Measurements from ENCODE around the gene BRICD5.

Gene BRICD5

DNA sequence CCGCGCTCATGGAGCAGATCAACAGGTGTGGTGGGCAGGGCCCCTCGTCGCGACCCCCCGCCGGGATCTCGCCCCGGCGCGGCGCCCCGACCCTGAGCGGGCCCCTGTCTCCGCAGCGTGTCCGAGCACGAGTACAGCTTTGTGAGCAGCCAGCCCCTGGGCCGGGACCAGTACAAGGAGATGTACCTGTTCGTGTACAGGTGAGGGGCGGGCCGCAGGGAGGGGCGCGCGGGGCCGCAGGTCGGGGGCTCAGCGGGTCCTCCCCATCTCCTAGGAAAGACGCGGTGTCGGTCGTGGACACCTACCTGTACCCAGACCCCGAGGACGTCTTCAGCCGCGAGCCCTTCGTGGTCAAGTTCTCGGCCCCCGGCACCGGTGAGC lies 26.4 kb upstream of the BRICD5 start:
- DNase-seq = no peak

DNA sequence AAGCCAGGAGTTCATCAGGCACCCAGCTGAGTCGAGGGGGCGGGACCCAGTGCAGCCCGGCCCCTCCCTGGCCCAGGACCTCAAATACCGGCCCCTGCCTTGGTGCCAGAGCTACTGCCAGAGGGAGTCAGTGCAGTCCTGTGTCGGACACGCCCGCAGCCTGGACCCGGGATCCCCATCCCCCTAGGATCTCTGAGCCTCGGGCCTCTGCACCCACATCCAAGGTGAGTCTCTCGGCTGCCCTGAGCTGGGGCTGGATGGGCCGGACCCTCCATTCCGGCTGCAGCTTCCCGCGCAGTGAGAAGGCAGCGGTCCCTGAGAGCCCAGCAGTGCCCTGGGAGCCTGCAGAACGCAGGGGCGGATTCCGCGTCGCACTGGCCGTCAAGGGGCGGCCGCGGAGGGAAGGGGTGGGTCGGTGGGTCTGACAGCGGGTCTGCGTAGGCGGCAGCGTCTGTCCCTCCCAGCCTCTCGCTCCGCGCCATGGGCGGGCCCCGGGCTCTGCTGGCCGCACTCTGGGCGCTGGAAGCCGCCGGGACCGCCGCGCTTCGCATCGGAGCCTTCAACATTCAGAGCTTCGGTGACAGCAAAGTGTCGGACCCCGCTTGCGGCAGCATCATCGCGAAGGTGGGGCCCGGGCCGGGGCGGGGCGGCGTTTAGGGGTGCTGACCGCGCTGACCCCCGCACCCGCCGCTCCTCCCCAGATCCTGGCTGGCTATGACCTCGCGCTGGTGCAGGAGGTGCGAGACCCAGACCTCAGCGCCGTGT lies 25.9 kb upstream of the BRICD5 start, which contains the start of gene DNASE1L2:
Gene DNASE1L2 (plus strand): TSS at position 108 of the 765 bp plus-strand sequence. CDS start 373 bp downstream, at position 481.
- DNase-seq = peak; percentile 19

DNA sequence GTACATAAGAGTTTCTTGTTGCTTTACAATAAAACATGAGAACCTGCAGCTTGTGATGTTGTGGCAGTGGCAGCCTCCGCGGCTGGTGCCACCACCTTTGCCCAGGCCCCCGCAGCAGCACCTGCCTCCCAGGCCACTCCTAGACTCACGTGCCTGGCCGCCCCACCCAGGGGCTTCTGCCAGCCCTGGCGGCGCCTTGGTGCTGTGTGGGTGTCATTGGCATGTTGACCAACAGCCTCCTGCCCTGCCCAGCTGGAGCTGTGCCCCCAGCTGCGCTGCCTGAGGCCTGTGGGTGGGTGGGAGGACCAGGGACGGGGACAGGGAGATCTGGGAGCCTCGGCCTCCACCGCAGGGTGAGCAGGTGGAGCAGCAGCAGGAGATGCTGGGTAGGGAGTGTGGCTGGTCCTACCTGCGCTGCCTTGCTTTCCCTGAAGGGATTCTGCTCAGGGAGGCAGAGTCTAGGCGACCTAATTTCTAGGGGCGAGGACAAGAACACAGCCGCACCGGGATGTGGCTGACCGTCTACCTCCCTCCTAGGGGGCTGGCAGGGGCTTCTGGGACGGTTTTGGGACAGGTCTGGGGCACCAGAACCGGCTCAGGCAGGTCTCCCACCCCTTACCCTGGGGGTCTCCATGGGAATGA lies 25.2 kb upstream of the BRICD5 start:
- no peak for DNase-seq

DNA sequence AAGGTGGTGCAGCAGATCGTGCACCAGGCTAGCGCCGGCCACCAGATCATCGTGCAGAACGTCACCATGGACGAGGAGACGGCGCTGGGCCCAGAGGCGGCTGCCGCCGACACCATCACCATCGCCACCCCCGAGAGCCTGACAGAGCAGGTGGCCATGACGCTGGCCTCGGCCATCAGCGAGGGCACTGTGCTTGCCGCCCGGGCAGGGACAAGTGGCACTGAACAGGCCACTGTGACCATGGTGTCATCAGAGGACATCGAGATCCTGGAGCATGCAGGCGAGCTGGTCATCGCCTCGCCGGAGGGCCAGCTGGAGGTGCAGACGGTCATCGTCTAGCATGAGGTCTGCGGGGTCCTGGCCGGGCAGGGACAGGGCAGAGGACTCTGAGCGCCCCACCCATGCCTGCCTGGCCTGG lies 24.6 kb upstream of the BRICD5 start:
- DNase-seq = no peak

DNA sequence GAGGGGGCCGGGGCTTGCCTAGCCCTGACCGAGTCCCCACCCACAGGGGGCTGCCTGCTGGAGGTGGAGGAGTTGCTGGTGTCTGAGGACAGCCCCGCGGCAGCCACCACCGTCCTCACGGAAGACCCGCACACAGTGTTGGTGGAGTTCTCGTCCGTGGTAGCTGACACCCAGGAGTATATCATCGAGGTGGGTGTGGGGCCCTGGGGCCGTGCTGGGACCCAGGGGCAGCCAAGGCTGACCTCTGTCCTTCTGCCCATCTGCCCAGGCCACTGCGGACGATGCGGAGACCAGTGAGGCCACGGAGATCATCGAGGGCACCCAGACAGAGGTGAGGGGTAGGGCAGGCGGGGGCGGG lies 24.1 kb upstream of the BRICD5 start:
- no peak for DNase-seq

DNA sequence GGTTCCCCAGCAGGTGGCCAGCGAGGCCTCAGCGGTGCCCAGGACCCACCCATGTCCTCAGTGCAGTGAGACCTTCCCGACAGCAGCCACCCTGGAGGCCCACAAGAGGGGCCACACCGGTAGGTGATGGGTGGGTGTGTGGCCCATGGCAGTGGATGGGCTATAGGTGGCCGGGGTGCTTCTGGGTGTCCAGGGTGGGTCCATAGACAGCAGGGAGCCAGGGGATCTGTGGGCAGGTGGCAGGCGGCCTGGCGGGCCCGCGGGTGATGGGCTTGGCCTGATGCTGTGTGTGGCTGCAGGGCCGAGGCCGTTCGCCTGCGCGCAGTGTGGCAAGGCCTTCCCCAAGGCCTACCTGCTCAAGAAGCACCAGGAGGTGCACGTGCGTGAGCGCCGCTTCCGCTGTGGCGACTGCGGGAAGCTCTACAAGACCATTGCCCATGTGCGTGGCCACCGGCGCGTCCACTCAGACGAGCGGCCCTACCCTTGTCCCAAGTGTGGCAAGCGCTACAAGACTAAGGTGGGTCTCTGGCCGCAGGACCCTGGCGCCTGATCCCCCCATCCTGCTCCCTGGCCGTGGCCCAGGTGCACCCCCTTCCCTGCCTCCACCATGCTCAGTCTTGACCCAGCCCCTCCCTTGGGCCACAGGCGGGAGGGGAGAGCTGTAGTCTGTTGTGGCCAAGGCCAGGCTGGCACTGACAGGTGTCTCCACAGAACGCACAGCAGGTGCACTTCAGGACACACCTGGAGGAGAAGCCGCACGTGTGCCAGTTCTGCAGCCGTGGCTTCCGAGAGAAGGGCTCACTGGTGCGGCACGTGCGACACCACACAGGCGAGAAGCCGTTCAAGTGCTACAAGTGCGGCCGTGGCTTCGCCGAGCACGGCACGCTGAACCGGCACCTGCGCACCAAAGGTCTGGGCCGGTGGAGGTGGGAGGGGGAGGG lies 23.5 kb upstream of the BRICD5 start:
- no peak for DNase-seq

DNA sequence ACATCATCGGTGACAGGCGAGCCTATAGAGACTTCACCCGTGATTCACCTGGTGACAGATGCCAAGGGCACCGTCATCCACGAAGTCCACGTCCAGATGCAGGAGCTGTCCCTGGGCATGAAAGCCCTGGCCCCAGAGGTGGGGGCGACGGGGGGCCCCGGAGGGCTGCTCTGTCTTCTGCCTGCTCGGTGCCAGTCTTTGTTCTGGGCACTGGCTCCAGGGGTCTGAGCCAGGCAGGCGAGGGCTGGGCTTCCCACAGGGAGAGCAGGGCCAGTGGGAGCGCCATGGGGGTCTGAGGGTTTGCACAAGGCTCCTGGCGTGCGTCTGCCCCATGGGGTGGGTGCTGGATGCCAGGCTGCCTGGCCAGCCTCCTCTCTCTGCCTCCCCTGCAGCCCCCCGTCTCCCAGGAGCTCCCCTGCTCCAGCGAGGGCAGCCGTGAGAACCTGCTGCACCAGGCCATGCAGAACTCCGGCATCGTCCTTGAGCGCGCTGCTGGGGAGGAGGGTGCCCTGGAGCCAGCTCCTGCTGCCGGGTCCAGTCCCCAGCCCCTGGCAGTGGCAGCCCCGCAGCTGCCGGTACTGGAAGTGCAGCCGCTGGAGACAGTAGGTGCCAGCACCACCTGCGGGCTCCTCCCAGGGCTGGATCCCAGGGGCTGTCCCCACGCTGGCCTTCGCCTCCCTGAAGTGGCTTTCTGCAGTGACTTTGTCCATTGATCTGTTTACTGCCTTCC lies 22.5 kb upstream of the BRICD5 start:
- no peak for DNase-seq

DNA sequence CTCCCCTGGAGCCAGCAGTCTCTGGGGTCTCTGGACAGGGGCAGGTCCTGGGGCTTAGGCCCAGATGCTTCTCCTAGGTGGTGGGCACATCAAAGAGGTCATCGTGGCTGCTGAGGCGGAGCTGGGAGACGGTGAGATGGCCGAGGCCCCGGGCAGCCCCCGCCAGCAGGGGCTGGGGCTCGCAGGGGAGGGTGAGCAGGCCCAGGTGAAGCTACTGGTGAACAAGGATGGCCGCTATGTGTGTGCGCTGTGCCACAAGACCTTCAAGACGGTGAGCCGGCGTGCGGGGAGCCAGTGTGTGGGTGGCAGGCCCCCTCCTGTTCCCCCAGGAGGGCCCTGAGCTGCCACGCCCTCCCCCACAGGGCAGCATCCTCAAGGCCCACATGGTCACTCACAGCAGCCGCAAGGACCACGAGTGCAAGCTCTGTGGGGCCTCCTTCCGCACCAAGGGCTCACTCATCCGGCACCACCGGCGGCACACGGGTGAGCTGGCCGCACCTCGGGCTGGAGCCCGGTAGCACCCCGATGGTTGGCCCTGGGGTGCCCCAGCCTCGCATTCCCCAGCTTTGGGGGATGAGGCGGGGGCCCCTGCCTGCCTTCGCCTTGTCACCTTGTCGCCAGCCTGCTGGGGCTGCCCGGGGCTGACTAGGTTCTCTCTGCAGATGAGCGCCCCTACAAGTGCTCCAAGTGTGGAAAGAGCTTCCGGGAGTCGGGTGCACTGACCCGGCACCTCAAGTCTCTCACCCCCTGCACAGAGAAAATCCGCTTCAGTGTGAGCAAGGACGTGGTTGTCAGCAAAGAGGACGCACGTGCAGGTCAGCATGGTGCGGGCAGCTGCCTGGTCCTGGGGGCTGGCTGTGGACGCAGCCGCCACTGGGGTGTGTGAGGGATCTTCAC lies 21.7 kb upstream of the BRICD5 start:
- no peak for DNase-seq

DNA sequence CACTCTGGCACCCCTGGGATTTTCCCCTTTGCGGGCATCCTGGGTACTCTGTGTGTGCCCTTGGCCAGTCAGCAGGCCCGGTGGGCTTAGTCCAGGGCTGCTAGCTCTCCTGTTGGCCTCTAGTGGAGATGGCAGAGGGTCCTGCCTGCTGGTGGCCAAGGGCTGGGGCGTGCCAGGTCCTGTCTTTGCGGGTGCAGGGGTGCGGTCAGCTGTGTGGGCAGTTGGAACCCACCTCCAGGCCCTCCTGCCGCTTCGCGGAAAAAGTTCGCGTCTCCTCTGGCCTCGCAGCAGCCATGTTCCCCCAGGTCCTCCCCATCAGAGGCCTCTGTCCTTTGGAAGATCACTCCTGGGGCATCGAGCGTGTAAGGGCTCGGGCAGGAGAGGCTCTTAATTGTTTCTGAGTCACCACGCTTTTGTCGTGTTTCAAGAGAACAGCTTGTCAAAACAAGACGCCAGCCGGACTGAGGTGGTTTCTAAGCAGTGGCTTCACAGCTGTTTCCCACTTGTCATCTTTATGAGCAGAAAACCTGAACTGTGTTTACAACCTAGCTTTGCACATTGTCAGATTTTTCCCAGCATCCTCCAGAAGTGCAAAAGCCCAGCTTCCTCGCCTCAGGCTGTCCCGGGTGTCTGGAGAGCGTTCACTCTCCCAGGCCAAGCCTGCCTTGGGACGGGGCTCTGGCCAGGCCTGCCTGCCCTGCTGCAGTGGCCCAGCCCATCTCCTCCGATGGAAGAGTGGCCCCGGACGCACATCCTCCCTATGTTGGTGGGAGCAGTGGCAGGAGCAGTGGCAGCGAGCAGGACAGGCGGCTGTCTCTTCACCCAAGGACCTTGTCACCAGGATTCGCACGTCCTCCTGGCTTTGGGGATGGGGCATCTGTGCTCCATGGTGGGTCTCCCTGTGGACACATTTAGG lies 20.6 kb upstream of the BRICD5 start:
- no peak for DNase-seq

DNA sequence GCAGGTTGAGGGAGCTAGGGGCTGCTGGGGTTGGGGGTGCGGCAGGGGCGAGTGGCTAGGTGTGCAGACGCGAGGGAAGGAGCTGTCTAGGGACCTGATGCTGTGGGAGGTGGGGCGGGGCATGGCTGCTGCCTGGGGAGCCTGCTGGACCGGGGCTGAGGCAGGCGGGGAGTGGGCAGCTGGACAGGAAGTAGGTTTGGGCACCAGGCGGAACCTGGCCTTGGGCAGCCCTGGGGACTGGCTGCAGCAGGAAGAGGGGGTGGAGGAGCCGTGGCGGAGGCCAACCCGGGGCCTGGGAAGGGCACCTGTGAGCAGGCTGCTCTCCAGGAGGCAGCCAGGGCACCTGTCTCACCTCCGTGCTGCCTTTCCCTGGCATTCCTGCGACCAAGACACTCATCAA lies 19.7 kb upstream of the BRICD5 start:
- DNase-seq = no peak

DNA sequence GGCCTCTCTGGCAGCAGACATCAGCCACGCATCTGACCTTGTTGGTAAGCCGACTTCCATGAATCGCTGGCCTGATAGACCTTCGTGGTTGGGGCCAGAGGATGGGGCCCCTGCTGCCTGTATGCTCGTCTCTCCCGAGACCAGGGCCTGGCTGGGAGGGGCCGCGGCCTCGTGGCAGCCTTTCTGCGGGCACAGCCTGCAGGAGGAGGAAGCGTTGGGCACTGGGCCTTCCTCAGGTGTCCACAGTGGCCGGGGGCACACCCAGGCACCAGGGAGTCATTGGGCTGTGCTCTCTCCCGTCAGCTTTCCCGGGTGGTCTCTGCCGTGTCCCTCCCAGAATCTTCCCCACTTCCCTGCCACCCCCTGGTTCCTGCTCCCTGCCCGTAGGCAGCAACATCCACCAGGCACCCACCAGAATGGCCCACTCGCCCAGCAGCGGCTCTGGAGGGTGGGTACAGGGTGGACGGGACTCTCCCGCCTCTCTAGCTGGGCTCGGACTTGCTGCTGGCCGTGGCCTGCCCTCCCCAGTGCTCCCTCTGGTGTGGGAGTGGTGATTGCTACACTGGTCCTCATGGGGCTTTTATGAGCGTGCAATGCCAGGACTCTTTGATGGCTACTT lies 19.1 kb upstream of the BRICD5 start:
- DNase-seq = no peak

DNA sequence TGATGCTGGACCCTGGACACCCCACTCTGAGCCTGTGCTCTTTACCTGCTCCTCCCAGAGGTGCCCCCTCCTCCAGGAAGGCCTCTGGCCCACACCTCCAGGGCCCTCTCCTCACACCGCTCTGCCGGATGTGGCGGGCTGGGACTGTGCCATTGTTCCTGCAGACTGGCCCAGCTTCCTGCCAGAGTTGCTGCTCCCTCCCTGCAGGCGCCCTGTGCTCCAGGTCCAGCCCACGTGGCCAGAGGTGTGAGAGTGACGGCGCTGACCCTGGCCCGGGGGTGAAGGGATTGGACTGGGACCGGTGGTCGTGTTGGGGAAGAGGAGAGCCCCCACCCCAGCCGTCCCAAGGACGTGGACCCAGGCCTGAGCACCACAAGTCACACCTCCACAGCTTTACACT lies 18.4 kb upstream of the BRICD5 start:
- no peak for DNase-seq

DNA sequence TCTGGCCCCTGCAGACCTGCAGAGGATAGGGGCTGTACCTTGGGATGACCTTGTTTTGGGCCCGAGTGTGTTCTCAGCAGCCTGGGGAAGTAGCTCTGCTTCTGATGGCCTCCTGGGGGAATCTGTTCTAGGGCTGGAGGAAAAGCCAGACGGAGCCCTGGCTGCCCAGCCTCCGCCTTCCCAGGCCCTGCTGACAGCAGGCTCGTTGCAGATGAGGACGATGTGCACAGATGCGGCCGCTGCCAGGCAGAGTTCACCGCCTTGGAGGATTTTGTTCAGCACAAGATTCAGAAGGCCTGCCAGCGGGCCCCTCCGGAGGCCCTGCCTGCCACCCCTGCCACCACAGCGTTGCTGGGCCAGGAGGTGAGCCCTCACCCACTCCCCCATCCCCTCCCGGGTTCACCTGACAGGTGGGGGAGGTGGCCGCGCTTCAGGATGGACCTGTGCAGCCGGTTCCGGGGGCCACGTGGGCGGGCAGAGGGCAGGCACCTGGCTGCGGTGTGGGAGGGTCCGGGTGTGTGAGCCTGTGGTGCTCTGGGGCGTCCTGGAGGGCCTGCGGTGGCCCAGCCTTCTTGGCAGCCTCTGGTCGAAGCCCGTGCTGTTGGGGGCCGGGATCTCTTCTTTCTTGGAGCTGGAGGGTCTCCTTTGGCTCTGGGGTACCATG lies 17.6 kb upstream of the BRICD5 start:
- DNase-seq = no peak

DNA sequence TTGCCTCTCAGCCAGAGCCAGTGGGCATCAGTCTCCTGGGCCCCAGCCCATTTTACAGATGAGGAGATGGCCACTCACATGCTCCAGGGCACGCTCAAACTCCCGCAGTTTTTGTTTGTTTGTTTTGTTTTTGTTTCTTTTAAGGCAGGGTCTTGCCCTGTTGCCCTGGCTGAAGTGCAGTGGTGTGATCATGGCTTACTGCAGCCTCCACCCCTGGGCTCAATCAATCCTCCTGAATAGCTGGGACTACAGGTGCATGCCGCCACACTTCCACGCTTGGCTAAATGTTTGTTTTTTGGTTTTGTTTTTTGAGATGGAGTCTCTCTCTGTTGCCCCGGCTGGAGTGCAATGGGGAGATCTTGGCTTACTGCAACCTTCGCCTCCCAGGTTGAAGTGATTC lies 16.3 kb upstream of the BRICD5 start:
- DNase-seq = no peak

DNA sequence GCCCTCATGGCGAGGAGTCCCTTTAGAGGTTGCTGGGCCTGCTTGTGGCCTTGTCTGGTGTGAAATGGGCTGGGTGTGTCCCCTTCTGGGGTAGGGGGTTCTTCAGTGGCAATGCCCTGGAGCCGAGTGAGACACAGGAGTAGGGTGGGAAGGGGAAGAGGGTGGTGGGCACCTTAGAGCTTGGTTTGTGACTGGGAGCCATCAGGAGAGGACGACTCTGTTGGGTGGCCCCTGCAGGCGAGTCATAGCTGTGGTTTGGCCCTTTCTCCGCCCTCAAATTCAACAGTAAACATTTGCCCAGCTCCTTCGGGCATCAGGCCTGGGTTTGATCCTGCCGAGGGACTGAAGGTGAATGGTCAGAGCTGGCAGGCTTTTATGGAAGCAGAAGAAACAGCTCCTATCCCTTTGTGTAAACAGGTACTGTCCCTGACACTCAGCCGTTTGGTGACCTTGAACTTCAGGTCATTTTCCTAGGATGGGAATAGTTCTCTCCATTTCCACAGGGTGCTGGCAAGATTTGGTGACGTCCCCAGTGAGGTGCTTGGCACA lies 15.7 kb upstream of the BRICD5 start:
- DNase-seq = no peak

DNA sequence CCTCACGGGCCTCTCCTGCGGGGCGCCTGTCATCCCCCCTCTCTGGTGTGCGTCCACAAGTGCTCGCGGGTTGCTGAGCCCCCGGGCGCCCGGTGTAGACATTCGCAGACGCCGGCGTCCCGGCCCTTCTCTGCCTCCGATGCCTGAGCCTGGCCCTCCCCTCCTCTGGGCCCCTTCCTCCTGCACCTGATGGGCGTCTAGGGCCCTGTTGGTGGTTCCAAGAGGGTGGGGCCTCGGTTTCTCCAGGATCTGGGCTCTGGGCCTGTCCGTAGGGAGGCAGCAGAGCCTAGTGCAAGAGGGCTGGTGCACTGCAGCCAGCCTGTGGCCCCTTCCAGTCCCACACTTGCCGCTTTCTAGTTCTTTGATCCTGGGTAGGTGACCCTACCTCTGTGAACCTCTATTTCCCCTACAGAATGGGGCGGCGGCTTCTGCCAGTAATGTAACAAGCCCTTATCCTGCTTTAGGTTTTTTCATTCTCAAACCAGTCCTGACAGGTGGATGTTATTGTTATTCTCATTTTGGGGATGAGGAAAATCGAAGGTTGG lies 13.4 kb upstream of the BRICD5 start:
- peak; percentile 66 for DNase-seq

DNA sequence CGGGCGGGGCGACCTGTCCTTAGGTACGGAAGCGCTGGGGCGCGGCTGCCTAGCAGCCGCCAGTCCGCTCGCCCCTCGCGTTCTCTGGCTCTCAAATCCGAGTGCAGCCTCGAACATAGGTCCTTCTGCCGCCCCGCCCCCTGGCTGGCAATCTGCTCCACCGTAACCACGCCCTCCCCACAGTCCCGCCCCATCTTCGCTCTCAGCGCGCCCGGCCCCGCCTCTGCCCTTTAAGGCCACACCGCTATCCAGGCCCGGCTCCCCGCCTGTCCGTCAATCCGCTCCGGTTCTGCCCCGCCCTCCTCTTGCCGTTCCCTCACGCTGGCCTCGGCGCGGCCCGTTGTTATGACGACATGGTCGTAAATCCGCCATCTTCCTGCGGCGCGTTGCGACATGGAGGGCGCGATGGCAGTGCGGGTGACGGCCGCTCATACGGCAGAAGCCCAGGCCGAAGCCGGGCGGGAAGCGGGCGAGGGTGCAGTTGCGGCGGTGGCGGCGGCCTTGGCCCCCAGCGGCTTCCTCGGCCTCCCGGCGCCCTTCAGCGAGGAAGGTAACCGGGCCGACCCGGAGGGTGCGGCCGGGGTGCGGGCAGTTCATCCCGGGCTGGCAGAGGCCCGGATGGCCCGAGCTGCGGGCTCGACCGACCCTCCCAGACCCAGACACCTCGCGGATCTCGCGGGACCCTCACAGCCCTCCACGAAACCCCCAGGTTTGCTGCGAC lies 12.7 kb upstream of the BRICD5 start, which contains the start of gene E4F1:
Gene E4F1 (plus strand): TSS at position 371 of the 721 bp plus-strand sequence. CDS start 23 bp downstream, at position 394.
- peak; percentile 99 for DNase-seq

DNA sequence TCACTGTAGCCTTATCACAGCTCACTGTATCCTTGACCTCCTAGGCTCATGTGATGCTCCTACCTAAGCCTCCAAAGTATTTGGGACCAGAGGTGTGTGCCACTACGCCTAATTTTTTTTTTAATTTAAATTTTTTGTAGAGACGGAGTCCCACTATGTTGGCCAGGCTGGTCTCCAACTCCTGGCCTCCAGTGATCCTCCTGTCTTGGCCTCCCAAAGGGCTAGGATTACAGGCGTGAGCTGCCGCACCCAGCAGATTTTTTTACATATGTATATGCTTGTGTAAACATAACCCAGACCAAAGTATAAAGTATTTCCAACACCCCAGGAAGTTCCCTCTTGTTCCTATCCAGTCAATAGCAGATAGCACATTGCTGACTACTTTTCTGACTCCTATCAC lies 5.7 kb upstream of the BRICD5 start:
- no peak for DNase-seq

DNA sequence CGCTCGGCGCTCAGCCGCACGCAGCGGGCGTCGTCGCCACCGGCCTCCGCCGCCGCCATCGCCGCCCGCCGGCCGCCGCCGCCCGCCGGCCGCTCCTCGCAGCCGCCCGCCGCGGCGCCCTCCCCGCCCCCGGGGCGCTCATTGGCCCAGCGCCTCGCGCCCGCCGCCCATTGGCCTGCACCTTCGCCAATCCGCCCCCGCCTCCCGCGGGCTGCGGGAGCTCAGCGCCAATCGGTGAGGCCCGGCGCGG lies 4.0 kb upstream of the BRICD5 start, which contains the start of gene PGP:
Gene PGP (minus strand): TSS at position 122 of the 250 bp plus-strand sequence. CDS start 63 bp downstream, at position 59.
- DNase-seq = no peak

Data from hematopoietic multipotent progenitor cell treated with erythropoietin and hydrocortisone succinate and interleukin-3 and kit ligand, for 8 days (in vitro differentiated cells).